SK-N-SH (cell line): ENCODE results near the gene FRK. TPM values are rescaled to one million over a fixed set of nuclear protein-coding genes. Genes with fewer than 3 reads are reported as not detected.

Experiments
- CTCF ChIA-PET: fragments of 300-600, 350-600 bp; formaldehyde crosslinking; extraction: SDS; loops from one replicate; lab custom pipeline; 2021; lab: Yijun Ruan, JAX
- POLR2A ChIA-PET: fragments of 350-600 bp; sonication (Branson Sonifier 250); formaldehyde crosslinking; extraction: SDS; loops from one replicate; lab custom pipeline; 2020; ENCODE audit warnings: antibody characterized with exemption, inconsistent platforms; lab: Yijun Ruan, JAX
- DNase-seq: peaks from one replicate; pipeline ENCODE4 v3.0.0; 2012
- H2AFZ ChIP-seq: fragments of 200-600 bp; sonication (generic); 2 replicates; pipeline ENCODE4 v1.8.1; 2016; ENCODE audit warnings: antibody characterized with exemption, mild to moderate bottlenecking, low read depth
- H3F3A ChIP-seq: fragments of 200-600 bp; sonication (generic); replicated peaks from 2 replicates; pipeline ENCODE3; 2016; ENCODE audit warnings: antibody characterized with exemption, mild to moderate bottlenecking; ENCODE audit not compliant: insufficient read depth
- H3K27ac ChIP-seq, 2 experiments: fragments of 200-500 bp in 1 of 2; fragments of 200-600 bp in 1 of 2; sonication (Bioruptor generic) in 1 of 2; sonication (generic), shearing (Covaris generic) in 1 of 2; 2 replicates each; pipeline versions ENCODE4 v1.5.1 to v1.6.1; 2014 to 2016; ENCODE audit warnings: low read depth in 2 of 2, inconsistent platforms in 1 of 2, low read length in 1 of 2, mild to moderate bottlenecking in 1 of 2, mixed read lengths in 1 of 2
- H3K27me3 ChIP-seq: fragments of 200-600 bp; sonication (generic), shearing (Covaris generic); 2 replicates; pipeline ENCODE4 v1.6.1; 2016; ENCODE audit warnings: mixed run types; ENCODE audit not compliant: insufficient read depth
- H3K36me3 ChIP-seq, 2 experiments: fragments of 200-500 bp in 1 of 2; fragments of 200-600 bp in 1 of 2; sonication (Bioruptor generic) in 1 of 2; sonication (generic) in 1 of 2; replicated peaks in 1 of 2; 2 replicates each; pipeline versions ENCODE3 to v1.5.1; 2014 to 2016; ENCODE audit warnings: low read length in 1 of 2, mild to moderate bottlenecking in 1 of 2; ENCODE audit not compliant: insufficient read depth in 2 of 2, control insufficient read depth in 1 of 2
- H3K4me1 ChIP-seq, 2 experiments: fragments of 200-500 bp in 1 of 2; fragments of 200-600 bp in 1 of 2; sonication (Bioruptor generic) in 1 of 2; sonication (generic), shearing (Covaris generic) in 1 of 2; 2 replicates each; pipeline versions ENCODE4 v1.5.1 to v1.6.1; 2014 to 2016; ENCODE audit warnings: low read depth in 1 of 2, low read length in 1 of 2, mixed run types in 1 of 2; ENCODE audit not compliant: insufficient read depth in 2 of 2, control insufficient read depth in 1 of 2
- H3K4me2 ChIP-seq: fragments of 200-600 bp; sonication (generic), shearing (Covaris generic); 2 replicates; pipeline ENCODE4 v1.6.1; 2017; ENCODE audit warnings: mixed run types
- H3K4me3 ChIP-seq, 2 experiments: fragments of 200-500 bp in 1 of 2; fragments of 200-600 bp in 1 of 2; sonication (Bioruptor generic) in 1 of 2; sonication (generic), shearing (Covaris generic) in 1 of 2; 2 replicates each; pipeline versions ENCODE4 v1.5.1 to v1.8.1; 2014 to 2016; ENCODE audit warnings: low read depth in 2 of 2, inconsistent platforms in 1 of 2, low read length in 1 of 2, mild to moderate bottlenecking in 1 of 2, mixed read lengths in 1 of 2, moderate library complexity in 1 of 2
- H3K79me2 ChIP-seq: fragments of 200-600 bp; sonication (generic); 2 replicates; pipeline ENCODE4 v1.8.1; 2017; ENCODE audit warnings: mild to moderate bottlenecking; ENCODE audit not compliant: insufficient read depth
- H3K9ac ChIP-seq: fragments of 200-600 bp; sonication (generic); 2 replicates; pipeline ENCODE4 v1.6.1; 2017; ENCODE audit warnings: mixed run types
- H3K9me2 ChIP-seq: fragments of 200-600 bp; sonication (generic); 2 replicates; pipeline ENCODE4 v1.6.1; 2017; ENCODE audit warnings: mixed run types
- H3K9me3 ChIP-seq: fragments of 200-600 bp; sonication (generic); 2 replicates; pipeline ENCODE4 v1.6.1; 2017; ENCODE audit warnings: mixed run types, mild to moderate bottlenecking, moderate library complexity
- H4K20me1 ChIP-seq: fragments of 200-600 bp; sonication (generic); 2 replicates; pipeline ENCODE4 v1.6.1; 2017; ENCODE audit warnings: mild to moderate bottlenecking, mixed run types; ENCODE audit not compliant: insufficient read depth
- CHD2 ChIP-seq: fragments of 150-350 bp; IDR thresholded peaks from 2 replicates; pipeline ENCODE4 v1.6.1; 2018; ENCODE audit warnings: low read length; ENCODE audit not compliant: partially characterized antibody
- EZH2phosphoT487 ChIP-seq: fragments of 200-600 bp; sonication (generic); IDR thresholded peaks from 2 replicates; pipeline ENCODE4 v1.6.1; 2017; ENCODE audit warnings: low read depth, mixed run types, mild to moderate bottlenecking, antibody characterized with exemption, moderate library complexity, borderline replicate concordance
- FOXM1 ChIP-seq: IDR thresholded peaks from 2 replicates; pipeline ENCODE4 v1.4.0; 2012; ENCODE audit warnings: low read depth, mild to moderate bottlenecking
- GABPA ChIP-seq: IDR thresholded peaks from 2 replicates; pipeline ENCODE4 v1.4.0; 2012; ENCODE audit warnings: low read depth, mild to moderate bottlenecking
- MEF2A ChIP-seq: IDR thresholded peaks from 2 replicates; pipeline ENCODE4 v1.4.0; 2012; ENCODE audit warnings: low read depth, borderline replicate concordance
- MXI1 ChIP-seq: IDR thresholded peaks from 2 replicates; pipeline ENCODE4 v1.6.1; 2012; ENCODE audit warnings: mild to moderate bottlenecking, low read depth, low read length, improper control_type of control experiment
- POLR2AphosphoS5 ChIP-seq: IDR thresholded peaks from 2 replicates; pipeline ENCODE4 v1.6.1; 2012; ENCODE audit warnings: low read depth, low read length
- RAD21 ChIP-seq: IDR thresholded peaks from 2 replicates; pipeline ENCODE4 v1.6.1; 2012; ENCODE audit warnings: mild to moderate bottlenecking, low read length
- RFX5 ChIP-seq: IDR thresholded peaks from 2 replicates; pipeline ENCODE4 v1.6.1; 2012; ENCODE audit warnings: mild to moderate bottlenecking, improper control_type of control experiment, low read length
- RXRA ChIP-seq: IDR thresholded peaks from 2 replicates; pipeline ENCODE4 v1.4.0; 2012; ENCODE audit warnings: low read depth, mild to moderate bottlenecking, borderline replicate concordance
- TCF12 ChIP-seq: IDR thresholded peaks from 2 replicates; pipeline ENCODE4 v1.4.0; 2012
- TEAD4 ChIP-seq: IDR thresholded peaks from 2 replicates; pipeline ENCODE4 v1.4.0; 2012; ENCODE audit warnings: mild to moderate bottlenecking, borderline replicate concordance; ENCODE audit not compliant: insufficient read depth
- WGBS: methylation state at CpG from one replicate; pipeline ENCODE4 v1.1.6; 2017; ENCODE audit warnings: low lambda C conversion rate; 5-methylcytosine and 5-hydroxymethylcytosine counted together
- polyA plus RNA-seq, 3 experiments: library from polyadenylated mRNA; depleted of rRNA; stranded (reverse); fragments of >200 nt; gene quantifications; 2 replicates each; pipeline ENCODE4 v1.2.3, GENCODE V29; 2012
- TF ChIP-seq, protein P1 (sequence below): IDR thresholded peaks from 2 replicates; pipeline ENCODE4; 2012
- TF ChIP-seq, protein P2 (sequence below): fragments of 200-600 bp; sonication (generic); IDR thresholded peaks from 2 replicates; pipeline ENCODE4 v1.6.1; 2017; ENCODE audit warnings: antibody characterized with exemption, mild to moderate bottlenecking, moderate library complexity
- TF ChIP-seq, protein P3 (sequence below): IDR thresholded peaks from 2 replicates; pipeline ENCODE4 v1.4.0; 2012; ENCODE audit warnings: low read depth, borderline replicate concordance

The FRK gene
- polyA plus RNA-seq, 1 of the 3 experiments (the other 2 are of a cell fraction): under 0.01 TPM

DNA sequence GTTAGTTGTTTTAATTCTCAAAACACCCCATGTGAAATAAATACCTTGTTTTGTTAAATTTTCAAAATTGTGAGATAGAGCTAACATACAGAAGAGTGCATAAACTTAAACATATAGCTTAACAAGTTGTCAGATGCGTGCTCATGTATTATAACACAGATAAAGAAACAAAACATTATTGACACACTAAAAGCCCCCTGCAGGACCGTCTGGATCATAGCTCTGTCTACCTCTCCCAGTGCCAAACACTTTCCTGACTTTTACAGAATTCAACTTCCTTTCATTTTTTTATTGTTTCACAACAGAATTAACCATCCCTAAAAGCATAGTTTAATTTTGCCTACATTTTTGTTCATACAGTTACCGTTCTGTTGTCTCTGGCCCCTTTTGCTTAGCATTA is 17.8 kb upstream of the FRK start (continued):
- TF ChIP-seq, protein P1, sequence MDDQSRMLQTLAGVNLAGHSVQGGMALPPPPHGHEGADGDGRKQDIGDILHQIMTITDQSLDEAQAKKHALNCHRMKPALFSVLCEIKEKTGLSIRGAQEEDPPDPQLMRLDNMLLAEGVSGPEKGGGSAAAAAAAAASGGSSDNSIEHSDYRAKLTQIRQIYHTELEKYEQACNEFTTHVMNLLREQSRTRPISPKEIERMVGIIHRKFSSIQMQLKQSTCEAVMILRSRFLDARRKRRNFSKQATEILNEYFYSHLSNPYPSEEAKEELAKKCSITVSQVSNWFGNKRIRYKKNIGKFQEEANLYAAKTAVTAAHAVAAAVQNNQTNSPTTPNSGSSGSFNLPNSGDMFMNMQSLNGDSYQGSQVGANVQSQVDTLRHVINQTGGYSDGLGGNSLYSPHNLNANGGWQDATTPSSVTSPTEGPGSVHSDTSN: no peak
- TF ChIP-seq, all 33 proteins: peak for 0

DNA sequence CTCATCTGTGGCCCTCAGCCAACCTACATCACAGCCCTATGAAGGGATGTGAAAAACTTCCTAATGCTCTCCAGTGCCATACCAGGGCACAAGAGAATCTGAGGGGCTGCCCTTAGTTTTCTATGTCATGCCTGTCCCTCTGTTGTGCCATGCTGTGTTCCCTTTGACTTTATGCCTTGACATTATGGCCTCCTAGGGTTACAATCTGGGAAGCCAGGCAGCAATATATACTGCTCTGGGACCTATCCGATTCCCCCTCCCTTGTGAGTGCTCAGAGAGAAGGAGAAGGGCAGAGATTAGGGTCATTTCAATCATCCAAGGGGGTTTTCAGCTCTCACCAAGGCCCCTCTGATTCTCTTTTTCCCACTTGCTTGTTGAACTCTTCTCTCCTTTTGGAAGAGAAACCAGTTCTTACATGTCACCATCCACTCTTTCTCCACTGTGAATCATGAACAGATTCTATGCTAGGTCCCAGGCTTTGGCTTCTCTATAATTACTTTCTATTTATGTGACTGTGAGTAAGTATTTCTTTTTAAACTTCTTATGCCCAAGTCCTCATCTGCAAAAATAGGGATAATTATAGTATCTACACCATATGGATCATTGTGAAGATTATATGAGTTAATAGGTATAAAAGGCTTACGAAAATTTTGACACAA is 14.2 kb upstream of the FRK start:
- Histone ChIP-seq H3K4me1 (no peaks in the 10 kb centered on the region), H3K79me2 (no peaks in the 10 kb centered on the region), H3K36me3 (no peaks in the 10 kb centered on the region), H3K4me2 (no peak overlapping the region), H3K27me3 (no peaks in the 10 kb centered on the region)
- TF ChIP-seq FOXM1 (no peak), MEF2A (no peak), CHD2 (no peak), POLR2AphosphoS5 (no peak), RFX5 (no peak), RAD21 (no peak), MXI1 (no peak), RXRA (no peak), TEAD4 (no peak), GABPA (no peak), TCF12 (no peak), EZH2phosphoT487 (no peak)
- TF ChIP-seq, protein P2, sequence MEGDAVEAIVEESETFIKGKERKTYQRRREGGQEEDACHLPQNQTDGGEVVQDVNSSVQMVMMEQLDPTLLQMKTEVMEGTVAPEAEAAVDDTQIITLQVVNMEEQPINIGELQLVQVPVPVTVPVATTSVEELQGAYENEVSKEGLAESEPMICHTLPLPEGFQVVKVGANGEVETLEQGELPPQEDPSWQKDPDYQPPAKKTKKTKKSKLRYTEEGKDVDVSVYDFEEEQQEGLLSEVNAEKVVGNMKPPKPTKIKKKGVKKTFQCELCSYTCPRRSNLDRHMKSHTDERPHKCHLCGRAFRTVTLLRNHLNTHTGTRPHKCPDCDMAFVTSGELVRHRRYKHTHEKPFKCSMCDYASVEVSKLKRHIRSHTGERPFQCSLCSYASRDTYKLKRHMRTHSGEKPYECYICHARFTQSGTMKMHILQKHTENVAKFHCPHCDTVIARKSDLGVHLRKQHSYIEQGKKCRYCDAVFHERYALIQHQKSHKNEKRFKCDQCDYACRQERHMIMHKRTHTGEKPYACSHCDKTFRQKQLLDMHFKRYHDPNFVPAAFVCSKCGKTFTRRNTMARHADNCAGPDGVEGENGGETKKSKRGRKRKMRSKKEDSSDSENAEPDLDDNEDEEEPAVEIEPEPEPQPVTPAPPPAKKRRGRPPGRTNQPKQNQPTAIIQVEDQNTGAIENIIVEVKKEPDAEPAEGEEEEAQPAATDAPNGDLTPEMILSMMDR: no peak
- TF ChIP-seq, protein P3, sequence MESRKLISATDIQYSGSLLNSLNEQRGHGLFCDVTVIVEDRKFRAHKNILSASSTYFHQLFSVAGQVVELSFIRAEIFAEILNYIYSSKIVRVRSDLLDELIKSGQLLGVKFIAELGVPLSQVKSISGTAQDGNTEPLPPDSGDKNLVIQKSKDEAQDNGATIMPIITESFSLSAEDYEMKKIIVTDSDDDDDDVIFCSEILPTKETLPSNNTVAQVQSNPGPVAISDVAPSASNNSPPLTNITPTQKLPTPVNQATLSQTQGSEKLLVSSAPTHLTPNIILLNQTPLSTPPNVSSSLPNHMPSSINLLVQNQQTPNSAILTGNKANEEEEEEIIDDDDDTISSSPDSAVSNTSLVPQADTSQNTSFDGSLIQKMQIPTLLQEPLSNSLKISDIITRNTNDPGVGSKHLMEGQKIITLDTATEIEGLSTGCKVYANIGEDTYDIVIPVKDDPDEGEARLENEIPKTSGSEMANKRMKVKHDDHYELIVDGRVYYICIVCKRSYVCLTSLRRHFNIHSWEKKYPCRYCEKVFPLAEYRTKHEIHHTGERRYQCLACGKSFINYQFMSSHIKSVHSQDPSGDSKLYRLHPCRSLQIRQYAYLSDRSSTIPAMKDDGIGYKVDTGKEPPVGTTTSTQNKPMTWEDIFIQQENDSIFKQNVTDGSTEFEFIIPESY: no peak
- TF ChIP-seq, all 33 proteins: peak for 0
- no peak for DNase-seq
- Histone ChIP-seq H3K9me2 (peaks cover 2% of the 10 kb centered on the region; the same call in 1 of the 2 replicates), H3K27ac (no peak overlapping the region), H2AFZ (no peak overlapping the region), H3K9ac (no peak overlapping the region), H3K9me3 (no peaks in the 10 kb centered on the region), H3K4me3 (no peak overlapping the region), H4K20me1 (no peaks in the 10 kb centered on the region), H3F3A (no peaks in the 10 kb centered on the region)
- POLR2A ChIA-PET: no interaction called here
- CTCF ChIA-PET: no interaction called here
- WGBS: 74% methylated on average over 2 of the region's 2 CpGs
